TTC549 (cell line): ENCODE results near the gene TJP3.

Experiments used
- FAIRE-seq: peaks from 2 replicates; lab custom pipeline; 2012; peaks lifted over from hg19 to GRCh38; lab: Jason Lieb, UNC

The TJP3 gene

DNA sequence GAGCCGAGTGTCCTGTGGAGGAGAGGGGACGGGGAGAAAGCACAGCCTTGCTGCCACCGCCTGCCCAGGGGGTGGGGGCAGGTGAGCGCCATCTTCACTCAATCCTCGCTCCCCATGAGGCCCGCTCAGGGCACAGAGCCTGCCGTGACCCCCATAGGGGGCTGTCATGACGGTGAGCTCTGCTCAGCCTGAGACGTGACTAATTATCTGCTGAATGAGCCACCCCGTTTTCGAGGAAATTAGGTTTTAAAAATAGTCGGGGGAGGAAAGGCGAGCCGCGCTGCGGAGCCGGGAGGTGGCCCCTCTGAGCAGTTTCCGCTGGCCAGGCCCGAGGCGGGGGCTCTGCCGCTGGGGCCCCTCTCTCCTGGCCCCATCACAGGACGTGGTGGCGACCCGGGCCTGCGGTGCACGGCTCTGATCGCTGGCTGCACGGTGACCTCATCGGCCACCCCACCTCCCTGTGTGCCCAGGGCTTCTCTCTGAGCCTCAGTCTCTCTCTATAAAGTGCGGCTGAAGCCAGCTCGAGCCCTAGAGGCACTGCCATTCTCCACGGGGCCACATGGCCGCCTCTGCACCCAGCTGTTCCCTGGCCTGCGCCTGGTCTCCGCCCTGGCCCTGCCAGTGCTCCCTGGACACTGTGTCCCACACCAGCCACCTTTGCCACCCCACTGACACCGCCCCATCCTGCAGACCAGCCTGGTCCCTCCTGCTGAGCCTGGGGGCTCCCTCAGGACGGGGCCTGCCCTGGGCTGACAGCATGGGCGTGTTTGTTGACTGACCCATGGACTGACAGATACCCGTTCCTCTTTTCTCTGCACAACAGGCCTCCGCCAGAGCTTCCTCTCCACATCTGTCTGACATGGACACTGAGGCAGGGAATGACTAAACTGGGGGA lies 36.3 kb upstream of the TJP3 start:
- FAIRE-seq = no peak

DNA sequence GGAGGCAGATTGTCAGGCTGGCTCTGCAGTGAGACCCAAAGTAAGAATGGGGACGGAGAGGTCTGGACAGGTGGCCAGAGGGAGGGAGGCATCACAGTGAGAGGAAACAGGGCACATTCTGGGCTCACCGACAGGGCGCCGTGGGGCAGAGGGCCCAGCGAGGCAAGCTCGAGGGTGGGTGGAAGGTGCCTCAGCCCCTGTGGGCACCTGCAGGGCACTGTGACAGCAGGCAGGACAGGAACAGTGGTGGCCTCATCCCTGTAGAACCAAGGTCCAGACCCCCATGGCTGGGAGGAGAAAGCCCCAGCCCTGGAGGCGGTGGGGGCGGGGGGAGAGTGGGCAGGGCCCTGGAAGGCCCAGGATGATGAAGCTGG lies 35.6 kb upstream of the TJP3 start:
- FAIRE-seq = no peak

DNA sequence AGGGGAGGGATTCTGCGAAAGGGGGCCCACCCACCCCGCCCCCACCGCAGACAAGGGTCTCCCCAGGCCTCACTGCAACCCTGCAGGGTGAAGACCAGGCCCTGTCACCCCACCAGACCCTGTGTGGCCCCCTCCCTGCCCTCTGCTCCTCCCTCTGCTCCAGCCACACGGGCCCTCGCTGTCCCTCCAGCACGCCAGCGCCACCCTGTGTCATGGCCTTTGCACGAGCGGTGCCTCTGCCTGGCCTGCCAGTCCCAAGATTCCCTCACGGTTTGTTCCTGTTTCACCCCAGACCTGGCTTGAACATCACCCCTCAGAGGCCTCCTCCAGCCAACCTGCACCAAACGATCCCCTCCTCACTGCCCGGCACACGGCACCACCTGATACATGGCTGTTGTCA lies 35.2 kb upstream of the TJP3 start:
- no peak for FAIRE-seq

DNA sequence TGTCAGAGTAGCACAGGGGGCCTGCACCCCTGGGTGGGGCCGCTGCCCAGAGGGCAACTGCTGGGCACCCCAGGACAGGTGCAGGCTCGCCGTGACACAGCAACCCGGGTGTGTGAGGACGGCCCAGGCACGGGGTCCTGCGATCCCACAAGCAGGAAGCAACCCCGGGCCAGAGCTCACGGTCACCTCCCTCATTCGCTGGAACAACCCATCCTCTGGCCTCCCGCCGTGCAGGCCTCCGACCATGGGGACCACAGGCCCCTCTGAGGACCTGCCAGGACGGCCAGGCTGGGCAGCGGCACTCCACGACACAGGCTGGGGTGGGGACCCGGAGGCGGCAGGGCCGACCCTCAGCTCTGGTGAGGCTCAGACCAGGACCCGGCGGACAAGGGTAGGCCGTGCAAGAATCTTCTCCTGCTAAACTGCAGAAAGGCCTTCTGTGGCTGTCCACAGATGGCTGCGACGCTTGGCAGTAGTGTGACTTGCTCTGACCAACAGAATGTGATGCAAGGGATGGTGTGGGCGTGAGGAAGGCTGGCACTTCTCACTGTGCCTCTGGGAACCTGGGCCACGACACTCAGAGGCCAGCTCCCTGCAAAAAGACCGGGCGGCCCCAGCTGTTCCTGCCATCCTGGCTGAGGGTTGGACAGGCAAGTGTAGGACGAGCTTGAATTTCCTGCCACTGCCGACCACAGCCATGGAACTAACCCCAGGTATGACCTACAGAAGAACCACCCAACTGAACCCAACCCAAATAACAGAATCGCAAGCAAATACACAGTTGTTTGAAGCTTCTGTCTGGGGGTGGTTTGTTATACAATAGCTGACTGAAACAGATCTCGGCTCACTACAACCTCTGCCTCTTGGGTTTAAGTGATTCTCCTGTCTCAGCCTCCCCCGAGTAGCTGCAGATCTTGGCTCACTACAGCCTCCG lies 34.4 kb upstream of the TJP3 start:
- FAIRE-seq = no peak

DNA sequence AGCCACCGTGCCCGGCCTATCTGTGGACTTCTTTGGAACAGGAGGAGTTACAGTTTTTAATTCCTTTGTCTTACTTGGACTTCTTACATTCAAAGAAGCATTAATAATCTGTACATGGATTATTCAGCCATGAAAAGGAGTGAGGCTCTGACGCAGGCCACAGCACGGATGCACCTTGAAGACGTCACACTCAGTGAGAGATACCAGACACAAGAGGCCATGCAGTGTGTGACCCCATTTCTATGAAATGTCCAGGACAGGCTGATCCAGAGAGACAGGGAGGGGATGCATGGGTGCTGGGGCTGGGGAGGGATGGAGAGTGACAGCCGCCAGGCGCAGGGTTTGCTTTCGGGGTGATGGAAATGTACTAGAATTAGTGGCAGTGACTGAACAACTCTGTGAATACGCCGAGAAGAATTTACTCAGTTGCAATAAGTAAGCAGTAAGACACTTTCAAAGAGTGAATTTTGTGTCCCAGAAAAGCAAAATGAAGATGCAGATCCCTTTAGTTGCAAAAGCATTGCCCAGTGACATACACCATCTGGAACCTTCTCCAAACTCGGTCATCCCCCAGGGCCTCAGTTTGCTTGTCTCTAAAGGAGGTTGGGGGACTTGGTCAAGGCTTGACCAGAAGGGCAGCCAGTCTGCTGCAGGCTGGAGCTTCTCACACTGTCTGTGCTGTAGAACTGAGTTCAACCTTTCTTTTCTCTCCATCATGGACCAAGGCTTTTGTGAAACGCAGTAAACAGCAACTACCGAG lies 33.2 kb upstream of the TJP3 start:
- no peak for FAIRE-seq

DNA sequence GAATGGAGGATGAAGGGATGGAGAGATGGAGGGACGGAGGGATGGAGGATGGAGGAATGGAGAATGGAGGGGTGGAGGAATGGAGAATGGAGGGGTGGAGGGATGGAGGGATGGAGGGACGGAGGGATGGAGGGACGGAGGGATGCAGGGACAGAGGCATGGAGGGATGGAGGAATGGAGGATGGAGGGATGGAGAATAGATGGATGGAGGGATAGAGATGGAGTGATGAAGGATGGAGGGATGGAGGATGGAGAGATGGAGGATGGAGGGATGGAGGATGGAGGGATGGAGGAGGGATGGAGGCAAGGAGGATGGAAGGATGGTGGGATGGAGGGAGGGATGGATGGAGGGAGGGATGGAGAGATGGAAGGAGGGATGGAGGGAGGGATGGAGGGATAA lies 30.0 kb upstream of the TJP3 start:
- FAIRE-seq = no peak

DNA sequence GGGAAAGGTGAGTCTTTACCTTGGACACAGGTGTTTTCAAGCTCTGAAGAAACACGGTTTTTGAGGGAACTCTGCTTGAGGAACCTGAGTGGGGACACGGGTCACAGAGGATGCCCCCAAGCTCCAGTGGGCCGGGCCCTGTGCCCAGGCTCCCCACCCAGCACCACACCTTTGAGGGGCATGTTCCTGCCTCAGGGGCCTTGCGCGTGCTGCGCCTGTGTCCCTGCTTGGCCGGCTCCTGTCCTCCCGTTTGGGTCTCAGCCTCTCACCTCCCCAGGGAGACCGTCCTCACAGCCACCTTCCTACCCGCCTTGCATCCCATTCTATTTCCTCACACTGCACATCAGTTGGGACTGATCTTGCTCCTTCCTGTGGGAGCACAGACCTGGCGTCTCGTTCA lies 29.0 kb upstream of the TJP3 start:
- FAIRE-seq = no peak

DNA sequence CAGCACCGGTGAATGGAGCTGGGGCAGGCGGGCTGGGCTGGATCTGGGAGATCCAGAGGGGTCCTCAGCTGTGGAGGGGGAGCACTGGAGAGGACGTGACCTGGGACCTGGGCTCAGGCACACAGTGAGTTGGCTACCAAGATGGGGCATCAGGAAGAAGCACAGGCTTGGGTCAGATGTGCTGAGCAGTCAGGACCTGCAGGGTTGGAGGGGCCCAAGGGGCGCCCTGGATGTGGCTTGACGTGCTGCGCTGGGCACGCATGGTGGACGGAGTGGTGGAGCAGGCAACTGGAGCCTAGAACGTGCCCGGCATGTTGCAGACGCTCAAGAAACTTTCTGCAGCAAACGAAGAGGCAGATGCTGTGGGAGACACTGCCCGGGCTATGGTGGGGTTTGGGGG lies 28.6 kb upstream of the TJP3 start:
- FAIRE-seq = no peak

DNA sequence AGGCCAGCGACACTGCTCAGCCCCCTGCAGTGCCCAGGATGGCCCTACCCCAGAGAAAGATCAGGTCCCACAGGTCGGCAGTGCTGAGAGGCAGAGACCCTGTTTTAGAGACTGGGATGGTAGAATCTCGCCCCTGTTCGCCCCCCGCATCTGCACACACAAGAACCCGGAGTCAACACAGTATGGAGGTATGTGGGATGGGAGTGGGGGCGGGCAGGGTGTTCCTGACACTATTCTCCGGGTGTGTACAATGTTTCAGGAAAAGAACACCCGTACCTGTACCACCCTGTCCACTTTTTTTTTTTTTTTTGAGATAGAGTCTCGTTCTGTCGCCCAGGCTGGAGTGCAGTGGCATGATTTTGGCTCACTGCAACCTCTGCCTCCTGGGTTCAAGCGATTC lies 27.2 kb upstream of the TJP3 start:
- no peak for FAIRE-seq

DNA sequence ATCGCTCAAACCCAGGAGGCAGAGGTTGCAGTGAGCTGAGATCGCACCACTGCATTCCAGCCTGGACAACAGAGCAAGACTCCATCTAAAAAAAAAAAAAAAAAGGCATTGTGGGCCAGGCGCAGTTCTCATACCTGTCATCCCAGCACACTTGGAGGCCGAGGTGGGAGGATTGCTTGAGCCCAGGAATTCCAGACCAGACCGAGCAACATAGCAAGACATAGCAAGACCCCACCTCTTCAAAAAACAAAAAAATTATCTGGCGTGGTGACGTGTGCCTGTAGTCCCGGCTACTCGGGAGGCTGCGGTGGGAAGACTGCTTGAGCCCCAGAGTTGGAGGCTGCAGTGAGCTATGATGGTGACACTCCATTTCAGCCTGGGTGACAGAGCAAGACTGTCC lies 25.9 kb upstream of the TJP3 start:
- no peak for FAIRE-seq

DNA sequence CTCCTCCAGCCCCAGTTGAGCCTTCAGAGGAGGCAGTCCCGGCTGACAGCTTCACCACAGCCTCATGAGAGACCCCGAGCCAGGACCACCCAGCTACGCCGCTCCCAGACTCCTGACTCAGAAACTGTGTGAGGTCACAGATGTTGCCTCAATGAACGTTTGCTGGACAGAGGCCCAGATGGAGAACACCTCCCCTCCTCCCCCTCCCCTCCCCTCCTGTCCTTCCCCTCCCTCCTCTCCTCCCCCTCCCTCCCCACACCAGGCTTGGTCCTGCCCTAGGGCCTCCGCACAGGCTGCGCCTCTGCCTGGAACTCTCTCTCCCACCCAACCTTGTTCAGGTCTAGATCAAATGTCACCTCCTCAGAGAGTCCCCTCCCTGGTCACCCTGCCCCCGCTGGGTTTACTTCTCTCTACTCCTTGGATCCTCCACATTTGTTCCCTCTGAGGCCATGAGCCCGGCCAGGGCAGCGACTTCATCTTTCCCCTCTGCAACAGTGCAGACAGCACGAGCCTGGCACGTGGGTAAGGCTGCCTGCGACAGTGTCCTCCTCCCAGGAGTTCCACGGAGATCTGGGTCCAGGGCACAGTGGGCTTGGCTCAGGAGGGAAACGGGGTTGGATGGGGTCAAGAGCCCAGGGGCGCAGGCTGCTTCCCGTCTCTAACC lies 25.3 kb upstream of the TJP3 start:
- no peak for FAIRE-seq

DNA sequence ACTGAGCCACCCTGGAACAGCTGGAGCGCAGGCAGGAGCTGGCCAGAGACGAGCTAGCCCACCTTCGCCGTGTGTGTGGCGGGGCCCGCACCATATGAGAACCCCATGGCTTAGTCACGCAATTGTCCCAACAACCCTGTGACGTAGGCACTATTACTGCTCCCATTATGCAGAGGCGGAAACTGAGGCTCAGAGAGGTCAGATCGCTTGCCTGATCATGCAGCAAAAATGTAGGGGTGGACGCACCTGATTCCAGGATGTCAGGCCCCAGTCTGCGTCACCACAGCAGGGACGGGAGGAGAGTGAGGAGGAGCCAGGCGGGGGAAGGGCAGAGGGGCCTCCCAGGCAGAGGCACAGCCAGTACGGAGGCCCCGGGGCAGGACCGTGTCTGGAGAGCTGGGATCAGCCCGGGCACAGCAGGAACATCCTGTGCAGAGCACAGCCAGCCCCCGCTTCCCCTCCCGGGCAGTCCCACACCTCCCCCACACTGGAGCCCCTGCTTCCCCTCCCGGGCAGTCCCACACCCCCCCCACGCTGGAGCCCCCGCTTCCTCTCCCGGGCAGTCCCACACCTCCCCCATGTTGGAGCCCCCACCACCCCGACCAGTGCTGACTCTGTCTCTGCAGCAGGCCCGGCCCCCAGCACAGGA lies 24.7 kb upstream of the TJP3 start:
- FAIRE-seq = no peak

DNA sequence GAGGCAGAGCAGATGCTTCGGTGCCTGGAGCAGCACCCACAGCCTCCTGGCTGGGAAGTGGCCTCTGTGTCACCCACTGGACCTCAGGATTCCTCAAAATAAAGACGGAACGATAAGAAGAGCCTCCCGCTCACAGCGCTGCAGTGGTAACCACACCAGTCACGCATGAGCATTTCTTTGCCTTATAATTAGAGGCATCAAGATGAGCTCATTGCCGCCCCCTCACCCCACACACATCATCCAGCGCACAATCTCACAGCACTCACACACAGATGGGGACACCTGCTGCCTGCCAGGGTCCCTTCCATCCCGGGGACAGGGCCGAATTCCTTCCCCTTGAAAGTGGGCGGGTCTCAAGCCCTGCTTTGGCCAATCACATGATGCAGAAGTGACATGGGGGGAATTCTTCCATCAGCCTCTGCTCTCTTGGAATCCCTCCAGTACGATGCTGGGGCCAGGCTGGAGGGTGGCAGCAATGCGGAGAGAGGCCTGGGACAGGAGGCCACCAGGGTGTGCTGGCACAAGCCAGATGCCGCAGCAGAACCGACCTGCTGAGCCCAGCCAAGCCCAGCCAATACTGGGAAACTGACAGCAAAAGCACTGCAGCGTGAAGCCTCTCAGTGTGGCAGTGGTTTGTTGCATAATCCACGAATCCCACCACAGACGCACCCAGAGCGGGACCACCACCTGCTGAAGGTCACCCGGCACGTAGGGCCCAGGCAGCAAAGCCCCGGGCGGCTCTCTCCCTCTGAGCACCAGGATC lies 23.9 kb upstream of the TJP3 start:
- FAIRE-seq = no peak

DNA sequence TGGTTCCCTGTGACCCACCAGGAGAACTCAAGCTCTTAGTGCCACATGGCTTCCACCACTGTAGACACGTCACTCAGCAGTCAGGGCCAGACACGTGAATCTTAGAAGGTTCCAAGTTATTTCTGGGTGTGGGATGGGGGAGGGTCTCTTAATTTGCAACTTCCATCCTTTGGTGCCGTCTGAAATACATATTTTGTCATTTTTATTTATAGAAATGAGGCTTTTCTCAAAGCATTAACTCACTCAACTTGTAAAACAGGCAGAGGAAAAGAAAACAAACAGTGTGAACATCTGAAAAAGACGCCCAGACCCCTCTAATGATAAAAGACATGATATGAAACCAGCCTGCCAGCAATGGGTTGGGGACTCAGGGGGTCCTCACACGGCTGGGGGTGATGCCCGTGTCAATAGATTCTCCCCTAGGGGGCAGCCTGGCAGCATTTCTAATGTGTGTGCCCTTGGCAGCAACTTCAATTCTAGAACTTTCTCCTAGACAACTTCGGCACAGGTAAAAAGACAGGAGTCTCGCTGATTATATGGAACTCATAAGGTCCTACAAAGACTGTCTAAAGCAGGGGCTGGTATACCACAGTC lies 23.3 kb upstream of the TJP3 start:
- FAIRE-seq = no peak

DNA sequence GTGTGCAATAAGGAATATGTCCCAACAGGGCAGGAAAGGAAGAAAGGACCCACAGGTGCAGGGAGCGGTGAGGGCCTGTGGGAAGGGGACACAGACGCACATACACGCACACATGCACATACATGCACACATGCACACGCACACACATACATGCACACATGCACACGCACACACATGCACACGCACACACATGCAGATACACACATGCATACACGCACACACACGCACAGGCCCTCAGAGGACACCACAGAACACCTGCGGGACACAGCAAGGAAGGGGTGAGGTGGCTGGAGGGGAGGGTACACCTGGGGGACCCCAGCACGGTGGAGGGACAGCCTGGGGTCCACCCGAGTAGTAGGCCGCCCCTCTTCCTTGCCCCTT lies 20.8 kb upstream of the TJP3 start:
- no peak for FAIRE-seq

DNA sequence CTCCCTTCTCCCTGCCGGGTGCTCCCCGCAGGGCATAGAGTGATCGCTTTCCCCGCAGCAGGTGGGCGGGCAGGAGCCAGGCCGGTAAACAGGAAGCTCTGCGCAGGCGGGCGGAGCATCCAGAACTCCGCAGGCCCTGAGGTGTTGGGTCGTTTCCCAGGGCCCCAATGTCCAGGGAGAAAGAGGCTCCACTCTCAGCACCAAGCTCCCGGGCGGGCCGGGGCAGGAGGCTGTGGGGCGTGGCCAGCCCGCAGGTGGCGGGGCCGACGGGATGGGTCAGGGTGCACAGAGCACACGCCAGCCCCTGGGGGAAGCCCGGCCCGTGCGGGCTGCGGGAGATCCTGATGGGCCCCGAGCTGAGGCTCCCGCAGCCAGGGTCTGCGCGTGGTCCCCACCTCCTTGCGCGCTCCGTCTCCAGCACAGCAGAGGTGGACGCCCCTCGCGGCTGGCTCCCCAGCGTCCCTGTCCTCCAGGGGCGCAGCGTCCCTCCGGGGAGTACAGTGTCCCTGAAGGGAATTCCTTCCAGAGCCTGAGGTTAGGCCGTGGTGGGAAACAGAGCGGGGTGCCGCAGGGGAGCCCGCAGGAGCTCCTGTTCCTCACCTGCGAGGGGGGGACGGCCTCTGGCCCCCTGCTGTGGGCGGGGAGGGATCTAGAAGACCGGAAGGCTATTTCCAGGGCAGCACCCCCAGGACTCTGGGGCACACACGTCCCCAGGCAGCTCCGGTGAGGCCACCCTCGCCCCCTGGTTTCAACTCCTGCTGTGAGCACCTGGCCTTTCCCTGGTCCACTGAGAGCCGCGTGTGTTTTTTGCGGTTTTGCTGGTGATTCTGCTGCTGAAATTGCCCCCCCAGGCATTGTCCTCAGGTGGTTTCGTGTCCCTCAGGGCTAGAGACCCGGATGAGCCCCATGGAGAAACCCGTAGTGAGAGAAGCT lies 20.1 kb upstream of the TJP3 start:
- no peak for FAIRE-seq

DNA sequence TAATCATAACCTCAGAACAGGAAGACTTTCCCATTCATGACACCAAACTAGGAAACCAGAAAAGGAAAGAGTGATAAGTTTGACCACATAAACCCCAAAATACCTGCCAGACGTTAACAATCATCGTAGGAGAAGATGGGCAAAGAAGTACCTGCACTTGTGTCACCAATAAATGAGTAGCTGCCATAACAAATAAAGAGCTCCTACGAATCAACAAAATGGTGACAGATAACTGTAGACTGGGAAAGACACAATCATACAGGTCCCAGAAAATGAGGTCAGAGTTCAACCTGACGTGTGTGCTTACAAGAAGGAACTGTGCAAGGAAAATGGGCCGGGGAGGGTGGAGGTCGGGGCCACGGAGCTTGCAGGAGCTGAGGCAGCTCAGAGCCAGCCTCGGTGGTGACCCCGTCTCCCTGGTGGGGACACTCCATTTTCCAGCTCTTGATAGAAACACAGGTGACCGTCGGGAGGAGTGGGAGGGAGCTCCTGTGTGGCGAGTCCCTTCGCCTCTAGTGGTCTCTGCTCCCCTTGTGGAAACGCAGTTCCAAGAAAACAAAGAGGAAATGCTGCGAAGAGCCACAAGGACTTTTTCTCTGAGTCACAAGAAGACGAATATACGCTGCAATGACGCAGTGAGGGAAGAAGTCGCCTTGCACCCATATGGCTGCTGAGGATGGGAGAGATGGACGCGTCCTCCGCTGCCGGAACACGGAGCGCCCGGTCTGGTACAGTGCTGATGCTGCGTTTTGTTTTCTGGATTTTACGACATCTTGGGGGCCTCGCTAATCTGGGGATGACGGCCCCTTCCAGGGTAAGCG lies 17.4 kb upstream of the TJP3 start:
- no peak for FAIRE-seq

DNA sequence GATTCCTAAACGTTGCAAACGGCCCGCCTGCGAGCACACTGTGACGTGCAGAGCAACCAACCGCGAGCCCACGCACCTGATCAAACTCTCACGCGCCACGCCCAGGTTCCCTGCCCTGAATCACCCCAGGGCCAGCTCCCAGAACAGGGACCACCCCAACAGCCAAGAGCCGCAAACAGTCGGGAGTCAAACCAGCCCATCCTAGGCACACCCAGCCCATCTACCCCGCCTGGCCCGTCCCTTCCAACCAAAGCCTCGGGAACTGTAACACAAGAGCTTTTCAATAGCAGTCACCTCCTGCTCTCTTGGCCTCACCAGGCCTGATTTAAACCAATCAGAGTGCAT lies 16.8 kb upstream of the TJP3 start:
- no peak for FAIRE-seq

DNA sequence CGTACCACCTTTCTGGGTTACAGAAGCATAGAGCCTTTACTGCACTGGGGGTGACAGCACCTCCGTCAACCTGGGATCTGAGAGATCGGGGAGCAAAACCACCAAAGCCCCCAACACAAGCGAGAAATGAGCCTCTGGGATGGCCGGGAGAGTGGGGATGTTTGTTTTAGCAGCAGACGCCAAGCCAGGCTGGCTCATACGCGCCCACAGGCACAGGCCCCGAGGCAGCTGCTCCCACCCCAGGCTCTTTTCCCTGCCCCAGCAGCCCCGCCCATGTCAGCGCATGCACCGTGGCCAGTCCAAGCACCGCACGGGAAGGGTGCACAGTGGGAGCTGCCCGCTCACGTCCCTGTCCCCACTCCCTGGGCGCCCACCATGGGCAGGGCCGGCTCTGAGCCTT lies 16.5 kb upstream of the TJP3 start:
- no peak for FAIRE-seq
